HepG2 (cell line): ENCODE data around the gene NOTO. TPM values are rescaled to one million over a fixed set of nuclear protein-coding genes. Genes with fewer than 3 reads are reported as not detected.

Experiments
- ASH2L ChIP-seq: fragments of 300-600, 200-600 bp; sonication (generic); IDR thresholded peaks from 2 replicates; pipeline ENCODE4 v1.7.0; 2017; ENCODE audit warnings: low read depth, mild to moderate bottlenecking, moderate library complexity, mixed read lengths, low read length; ENCODE audit not compliant: insufficient read length
- CHD4 ChIP-seq: fragments of 200-600 bp; sonication (generic); IDR thresholded peaks from 2 replicates; pipeline ENCODE4 v1.7.0; 2017; ENCODE audit warnings: mild to moderate bottlenecking, low read length, borderline replicate concordance
- FOXO1 ChIP-seq: sonication (generic); formaldehyde crosslinking; IDR thresholded peaks from 2 replicates; pipeline ENCODE4 v1.4.0; 2020; ENCODE audit warnings: missing genetic modification reagents
- HOXA5 ChIP-seq: sonication (generic); formaldehyde crosslinking; IDR thresholded peaks from 2 replicates; pipeline ENCODE4 v1.4.0; 2020; ENCODE audit warnings: missing genetic modification reagents
- IRF2 ChIP-seq: IDR thresholded peaks from 2 replicates; pipeline ENCODE4 v1.6.1; 2018; ENCODE audit warnings: missing genetic modification reagents, missing compliant biosample characterization
- ISL2 ChIP-seq: sonication (generic); formaldehyde crosslinking; IDR thresholded peaks from 2 replicates; pipeline ENCODE4 v1.5.0; 2020; ENCODE audit warnings: missing genetic modification reagents
- KDM2A ChIP-seq: sonication (generic); formaldehyde crosslinking; IDR thresholded peaks from 2 replicates; pipeline ENCODE4 v1.4.0; 2020; ENCODE audit warnings: low read depth, missing genetic modification reagents, borderline replicate concordance
- KLF12 ChIP-seq: sonication (generic); formaldehyde crosslinking; IDR thresholded peaks from 2 replicates; pipeline ENCODE4 v1.4.0; 2020; ENCODE audit warnings: missing genetic modification reagents, borderline replicate concordance
- NCOA5 ChIP-seq: sonication (generic); formaldehyde crosslinking; IDR thresholded peaks from 2 replicates; pipeline ENCODE4 v1.4.0; 2020; ENCODE audit warnings: missing genetic modification reagents
- PRMT3 ChIP-seq: sonication (generic); formaldehyde crosslinking; IDR thresholded peaks from 2 replicates; pipeline ENCODE4 v1.8.1; 2022; ENCODE audit warnings: low read depth, mild to moderate bottlenecking, moderate library complexity, missing genetic modification reagents, borderline replicate concordance
- RAD21 ChIP-seq: fragments of 450-650 bp; formaldehyde crosslinking; IDR thresholded peaks from 2 replicates; pipeline ENCODE4 v1.5.0; 2020; ENCODE audit warnings: mild to moderate bottlenecking
- REL ChIP-seq: sonication (generic); formaldehyde crosslinking; conservative IDR thresholded peaks from 2 replicates; pipeline ENCODE4 v1.8.0; 2022; ENCODE audit warnings: mild to moderate bottlenecking, missing genetic modification reagents, moderate library complexity
- REPIN1 ChIP-seq: sonication (generic); formaldehyde crosslinking; IDR thresholded peaks from 2 replicates; pipeline ENCODE4 v1.8.0; 2022; ENCODE audit warnings: missing genetic modification reagents, low read depth, mild to moderate bottlenecking, borderline replicate concordance
- SMC3 ChIP-seq: IDR thresholded peaks from 2 replicates; pipeline ENCODE4 v1.6.1; 2011; ENCODE audit warnings: low read length, improper control_type of control experiment
- TBX3 ChIP-seq: fragments of 450-650 bp; IDR thresholded peaks from 2 replicates; pipeline ENCODE4 v1.6.1; 2017; ENCODE audit warnings: antibody characterized with exemption, mild to moderate bottlenecking, inconsistent platforms, borderline replicate concordance
- TGIF2 ChIP-seq: IDR thresholded peaks from 2 replicates; pipeline ENCODE4 v1.6.1; 2016; ENCODE audit warnings: control low read depth, missing compliant biosample characterization
- ZBTB20 ChIP-seq: sonication (generic); formaldehyde crosslinking; IDR thresholded peaks from 2 replicates; pipeline ENCODE4 v1.8.1; 2023; ENCODE audit warnings: missing genetic modification reagents, low read depth, mild to moderate bottlenecking, borderline replicate concordance
- ZFP1 ChIP-seq: IDR thresholded peaks from 2 replicates; pipeline ENCODE4 v1.6.1; 2016
- ZNF17 ChIP-seq: sonication (generic); formaldehyde crosslinking; IDR thresholded peaks from 2 replicates; pipeline ENCODE4 v1.5.0; 2020; ENCODE audit warnings: mild to moderate bottlenecking, missing genetic modification reagents
- ZNF430 ChIP-seq: sonication (generic); formaldehyde crosslinking; IDR thresholded peaks from 2 replicates; pipeline ENCODE4 v1.9.0; 2021; ENCODE audit warnings: mild to moderate bottlenecking, missing genetic modification reagents
- ZNF496 ChIP-seq: sonication (generic); formaldehyde crosslinking; IDR thresholded peaks from 2 replicates; pipeline ENCODE4 v1.8.1; 2023; ENCODE audit warnings: mild to moderate bottlenecking, moderate library complexity, missing genetic modification reagents; ENCODE audit not compliant: insufficient replicate concordance
- ZNF768 ChIP-seq: sonication (generic); formaldehyde crosslinking; IDR thresholded peaks from 2 replicates; pipeline ENCODE4 v1.4.0; 2020; ENCODE audit warnings: missing genetic modification reagents
- ZNF839 ChIP-seq: sonication (generic); formaldehyde crosslinking; IDR thresholded peaks from 2 replicates; pipeline ENCODE4 v1.4.0; 2020; ENCODE audit warnings: missing genetic modification reagents, mild to moderate bottlenecking, borderline replicate concordance
- polyA plus RNA-seq, 8 experiments: library from polyadenylated mRNA; depleted of rRNA in 3 of 8; stranded (reverse) in 7 of 8; unstranded in 1 of 8; fragments of >200 nt; fragmentation: Illumina TruSeq in 4 of 8; extraction: Trizol in 4 of 8; gene quantifications; 2 replicates each; pipeline versions ENCODE4 v1.2.1 to v1.2.3, GENCODE V29; 2011 to 2016; ENCODE audit warnings: low read depth in 4 of 8, missing spikeins in 1 of 8, mixed read lengths in 1 of 8; ENCODE audit not compliant: insufficient read depth in 1 of 8
- total RNA-seq, 5 experiments: library from RNA; depleted of rRNA; stranded (reverse); fragments of >200 nt; fragmentation: Illumina TruSeq; extraction: Trizol; gene quantifications; 2 replicates each; pipeline ENCODE4 v1.2.3, GENCODE V29; 2016; ENCODE audit warnings: low read depth in 1 of 5
- TF ChIP-seq, protein P1 (sequence below): sonication (generic); formaldehyde crosslinking; IDR thresholded peaks from 2 replicates; pipeline ENCODE4 v1.4.0; 2020; ENCODE audit warnings: missing genetic modification reagents
- TF ChIP-seq, protein P2 (sequence below), 2 experiments: sonication (generic) in 1 of 2; formaldehyde crosslinking in 1 of 2; IDR thresholded peaks; 2 replicates each; pipeline versions ENCODE4 v1.4.0 to v1.6.1; 2018 to 2020; ENCODE audit warnings: missing genetic modification reagents in 2 of 2, borderline replicate concordance in 1 of 2, low read depth in 1 of 2, mild to moderate bottlenecking in 1 of 2, missing biosample characterization in 1 of 2

The NOTO gene
- total and polyA plus RNA-seq, 2 of the 13 experiments (the other 11 are each of a cell fraction or from before 2014, with no cell fraction given), result not detected

DNA sequence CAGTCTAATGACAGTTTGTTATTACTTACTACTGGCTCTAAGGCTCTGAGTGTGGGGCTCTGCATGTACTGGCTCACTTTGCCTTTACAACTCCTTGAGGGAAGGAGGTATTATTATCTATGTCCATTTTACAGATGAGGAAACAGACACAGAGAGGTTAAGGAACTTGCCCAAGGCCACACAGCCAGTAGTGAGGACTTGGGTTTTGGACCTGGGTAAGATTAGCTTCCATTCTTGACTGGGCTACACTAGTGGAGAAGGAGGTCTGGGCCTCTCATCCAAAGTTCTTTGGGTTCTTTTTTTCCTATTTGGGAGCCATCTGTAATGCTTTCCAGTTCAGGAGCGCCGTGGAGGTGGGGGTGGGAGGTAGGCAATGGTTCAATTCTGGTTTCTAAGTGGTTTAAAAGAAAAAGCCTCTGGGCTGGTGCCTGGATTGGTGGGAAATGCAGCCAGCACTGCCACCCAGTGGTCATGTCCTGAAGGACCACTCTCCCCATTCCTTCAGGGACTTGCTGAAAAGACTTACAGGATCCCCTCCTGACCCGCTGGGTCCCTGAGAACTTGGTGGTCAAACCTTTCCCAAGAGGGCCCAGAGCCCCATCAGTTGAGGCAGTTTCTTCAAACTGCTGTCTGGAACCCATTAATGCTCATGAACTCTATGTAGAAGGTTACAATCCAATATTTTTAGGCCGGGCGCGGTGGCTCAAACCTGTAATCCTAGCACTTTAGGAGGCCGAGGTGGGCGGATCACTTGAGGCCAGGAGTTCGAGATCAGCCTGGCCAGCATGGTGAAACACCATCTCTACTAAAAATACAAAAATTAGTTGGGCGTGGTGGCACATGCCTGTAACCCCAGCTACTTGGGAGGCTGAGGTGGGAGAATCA lies 38.6 kb upstream of the NOTO start (continued):
- TF ChIP-seq, protein P1, sequence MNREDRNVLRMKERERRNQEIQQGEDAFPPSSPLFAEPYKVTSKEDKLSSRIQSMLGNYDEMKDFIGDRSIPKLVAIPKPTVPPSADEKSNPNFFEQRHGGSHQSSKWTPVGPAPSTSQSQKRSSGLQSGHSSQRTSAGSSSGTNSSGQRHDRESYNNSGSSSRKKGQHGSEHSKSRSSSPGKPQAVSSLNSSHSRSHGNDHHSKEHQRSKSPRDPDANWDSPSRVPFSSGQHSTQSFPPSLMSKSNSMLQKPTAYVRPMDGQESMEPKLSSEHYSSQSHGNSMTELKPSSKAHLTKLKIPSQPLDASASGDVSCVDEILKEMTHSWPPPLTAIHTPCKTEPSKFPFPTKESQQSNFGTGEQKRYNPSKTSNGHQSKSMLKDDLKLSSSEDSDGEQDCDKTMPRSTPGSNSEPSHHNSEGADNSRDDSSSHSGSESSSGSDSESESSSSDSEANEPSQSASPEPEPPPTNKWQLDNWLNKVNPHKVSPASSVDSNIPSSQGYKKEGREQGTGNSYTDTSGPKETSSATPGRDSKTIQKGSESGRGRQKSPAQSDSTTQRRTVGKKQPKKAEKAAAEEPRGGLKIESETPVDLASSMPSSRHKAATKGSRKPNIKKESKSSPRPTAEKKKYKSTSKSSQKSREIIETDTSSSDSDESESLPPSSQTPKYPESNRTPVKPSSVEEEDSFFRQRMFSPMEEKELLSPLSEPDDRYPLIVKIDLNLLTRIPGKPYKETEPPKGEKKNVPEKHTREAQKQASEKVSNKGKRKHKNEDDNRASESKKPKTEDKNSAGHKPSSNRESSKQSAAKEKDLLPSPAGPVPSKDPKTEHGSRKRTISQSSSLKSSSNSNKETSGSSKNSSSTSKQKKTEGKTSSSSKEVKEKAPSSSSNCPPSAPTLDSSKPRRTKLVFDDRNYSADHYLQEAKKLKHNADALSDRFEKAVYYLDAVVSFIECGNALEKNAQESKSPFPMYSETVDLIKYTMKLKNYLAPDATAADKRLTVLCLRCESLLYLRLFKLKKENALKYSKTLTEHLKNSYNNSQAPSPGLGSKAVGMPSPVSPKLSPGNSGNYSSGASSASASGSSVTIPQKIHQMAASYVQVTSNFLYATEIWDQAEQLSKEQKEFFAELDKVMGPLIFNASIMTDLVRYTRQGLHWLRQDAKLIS, result no peak
- TF ChIP-seq RAD21 (CRISPR knock-in tag) (peak; percentile 90), ZFP1 (CRISPR knock-in tag) (no peak), NCOA5 (CRISPR knock-in tag) (no peak), REL (CRISPR knock-in tag) (no peak), KDM2A (CRISPR knock-in tag) (peak; percentile 34; the same call in 1 of the 2 replicates), ZNF768 (CRISPR knock-in tag) (peak; percentile 61; the same call in 1 of the 2 replicates), ISL2 (0 out of 2 replicates have a peak, but pooled peaks have one; percentile 22), SMC3 (peak; percentile 90), ZNF430 (CRISPR knock-in tag) (peak; percentile 28; the same call in 1 of the 2 replicates), TGIF2 (0 out of 2 replicates have a peak, but pooled peaks have one; percentile 54), FOXO1 (CRISPR knock-in tag) (no peak), ZNF17 (CRISPR knock-in tag) (no peak), HOXA5 (CRISPR knock-in tag) (0 out of 2 replicates have a peak, but pooled peaks have one; percentile 18), KLF12 (CRISPR knock-in tag) (no peak), ZNF839 (CRISPR knock-in tag) (no peak), IRF2 (0 out of 2 replicates have a peak, but pooled peaks have one; percentile 19), CHD4 (0 out of 2 replicates have a peak, but pooled peaks have one; percentile 27), REPIN1 (CRISPR knock-in tag) (0 out of 2 replicates have a peak, but pooled peaks have one; percentile 44), TBX3 (no peak), ZNF496 (CRISPR knock-in tag) (no peak), PRMT3 (CRISPR knock-in tag) (no peak), ZBTB20 (CRISPR knock-in tag) (no peak), ASH2L (no peak)
- TF ChIP-seq, protein P2, sequence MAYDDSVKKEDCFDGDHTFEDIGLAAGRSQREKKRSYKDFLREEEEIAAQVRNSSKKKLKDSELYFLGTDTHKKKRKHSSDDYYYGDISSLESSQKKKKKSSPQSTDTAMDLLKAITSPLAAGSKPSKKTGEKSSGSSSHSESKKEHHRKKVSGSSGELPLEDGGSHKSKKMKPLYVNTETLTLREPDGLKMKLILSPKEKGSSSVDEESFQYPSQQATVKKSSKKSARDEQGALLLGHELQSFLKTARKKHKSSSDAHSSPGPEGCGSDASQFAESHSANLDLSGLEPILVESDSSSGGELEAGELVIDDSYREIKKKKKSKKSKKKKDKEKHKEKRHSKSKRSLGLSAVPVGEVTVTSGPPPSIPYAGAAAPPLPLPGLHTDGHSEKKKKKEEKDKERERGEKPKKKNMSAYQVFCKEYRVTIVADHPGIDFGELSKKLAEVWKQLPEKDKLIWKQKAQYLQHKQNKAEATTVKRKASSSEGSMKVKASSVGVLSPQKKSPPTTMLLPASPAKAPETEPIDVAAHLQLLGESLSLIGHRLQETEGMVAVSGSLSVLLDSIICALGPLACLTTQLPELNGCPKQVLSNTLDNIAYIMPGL (CRISPR knock-in tag; IDR thresholded peaks at IDR 0.05; ENCODE audit: borderline replicate concordance in 1 of 2, low read depth in 1 of 2), result 0 out of 4 replicates have a peak, but pooled peaks have one; percentile 24 to 43
